GM23338 (cell line): Measurements from ENCODE around the gene DLG2. TPM values are rescaled to one million over a fixed set of nuclear protein-coding genes. Genes with fewer than 3 reads are reported as not detected.

Experiments
- ATAC-seq: fragments of 200-7000 bp; cut with Tn5 transposase; 3 replicates; pipeline ENCODE4 v1.9.1; 2020
- DNase-seq: peaks from one replicate; pipeline ENCODE4 v3.0.0-alpha.2; 2015; ENCODE audit warnings: low spot score
- H2AFZ ChIP-seq: fragments of 200-600 bp; sonication (generic); 2 replicates; pipeline ENCODE4 v1.8.0; 2016; ENCODE audit warnings: antibody characterized with exemption, mild to moderate bottlenecking, moderate library complexity
- H3F3A ChIP-seq: fragments of 200-600 bp; sonication (generic); replicated peaks from 2 replicates; pipeline ENCODE4 v1.8.0; 2017; ENCODE audit warnings: antibody characterized with exemption, mixed run types, low read depth
- H3K27ac ChIP-seq: fragments of 200-600 bp; sonication (generic); 2 replicates; pipeline ENCODE4 v1.6.1; 2016; ENCODE audit warnings: low read depth
- H3K27me3 ChIP-seq: fragments of 200-600 bp; sonication (generic); 2 replicates; pipeline ENCODE4 v1.8.0; 2016; ENCODE audit warnings: mild to moderate bottlenecking, mixed run types, moderate library complexity; ENCODE audit not compliant: insufficient read depth
- H3K36me3 ChIP-seq: fragments of 200-600 bp; sonication (generic); 2 replicates; pipeline ENCODE4 v1.8.0; 2016; ENCODE audit warnings: mild to moderate bottlenecking; ENCODE audit not compliant: insufficient read depth
- H3K4me1 ChIP-seq: fragments of 200-600 bp; sonication (generic); 2 replicates; pipeline ENCODE4 v1.8.0; 2016; ENCODE audit warnings: mild to moderate bottlenecking, moderate library complexity; ENCODE audit not compliant: insufficient read depth
- H3K4me2 ChIP-seq: fragments of 200-600 bp; sonication (generic); 2 replicates; pipeline ENCODE4 v1.7.1; 2017; ENCODE audit warnings: mixed run types
- H3K4me3 ChIP-seq: fragments of 200-600 bp; sonication (generic); 2 replicates; pipeline ENCODE4 v1.6.1; 2016; ENCODE audit warnings: mixed run types
- H3K79me2 ChIP-seq: fragments of 200-600 bp; sonication (generic); replicated peaks from 2 replicates; pipeline ENCODE4 v1.8.0; 2017; ENCODE audit warnings: mild to moderate bottlenecking; ENCODE audit not compliant: insufficient read depth
- H3K9me2 ChIP-seq: fragments of 200-600 bp; sonication (generic); 2 replicates; pipeline ENCODE4 v1.8.0; 2017; ENCODE audit not compliant: insufficient read depth
- H4K20me1 ChIP-seq: fragments of 200-600 bp; sonication (generic); replicated peaks from 2 replicates; pipeline ENCODE4 v1.8.0; 2017; ENCODE audit warnings: mild to moderate bottlenecking; ENCODE audit not compliant: insufficient read depth
- H3K27ac Mint-ChIP-seq: 2 replicates; pipeline ENCODE4 v1.8.0; 2020; ENCODE audit warnings: inconsistent platforms, mild to moderate bottlenecking, moderate library complexity, mixed read lengths
- H3K27me3 Mint-ChIP-seq: 3 replicates; pipeline ENCODE4 v1.8.0; 2022; ENCODE audit warnings: low read depth, mild to moderate bottlenecking, moderate library complexity, mixed read lengths, inconsistent platforms; ENCODE audit not compliant: insufficient read depth, poor library complexity
- H3K36me3 Mint-ChIP-seq: 3 replicates; pipeline ENCODE4 v1.8.0; 2021; ENCODE audit warnings: low read depth, mild to moderate bottlenecking, inconsistent platforms, moderate library complexity, mixed read lengths
- H3K4me1 Mint-ChIP-seq: 3 replicates; pipeline ENCODE4 v1.8.0; 2020; ENCODE audit warnings: mild to moderate bottlenecking, inconsistent platforms, mixed read lengths
- H3K4me3 Mint-ChIP-seq: 3 replicates; pipeline ENCODE4 v1.8.0; 2021; ENCODE audit warnings: moderate library complexity, mild to moderate bottlenecking, inconsistent platforms, mixed read lengths
- H3K9me3 Mint-ChIP-seq: 3 replicates; pipeline ENCODE4 v1.8.0; 2020; ENCODE audit warnings: moderate library complexity, mild to moderate bottlenecking, inconsistent platforms, mixed read lengths
- CREB1 ChIP-seq: fragments of 250-450 bp; sonication (Bioruptor Pico); IDR thresholded peaks from 2 replicates; pipeline ENCODE4 v1.5.0; 2020; ENCODE audit warnings: low read depth, mild to moderate bottlenecking, moderate library complexity
- EZH2 ChIP-seq: fragments of 200-600 bp; sonication (generic); IDR thresholded peaks from one replicate; pipeline ENCODE4 v1.8.0; 2017; ENCODE audit warnings: antibody characterized with exemption, mild to moderate bottlenecking, low read depth; ENCODE audit not compliant: unreplicated experiment
- POLR2AphosphoS5 ChIP-seq: IDR thresholded peaks from 2 replicates; pipeline ENCODE4 v1.6.1; 2016; ENCODE audit warnings: antibody characterized with exemption, low read depth
- STAT1 ChIP-seq: IDR thresholded peaks from one replicate; pipeline ENCODE4 v1.6.1; 2016; ENCODE audit warnings: antibody characterized with exemption; ENCODE audit not compliant: unreplicated experiment
- ZNF114 ChIP-seq: fragments of 250-450 bp; sonication (Bioruptor Pico); IDR thresholded peaks from 2 replicates; pipeline ENCODE4 v1.5.0; 2020; ENCODE audit warnings: mild to moderate bottlenecking, moderate library complexity
- polyA plus RNA-seq: library from polyadenylated mRNA; unstranded; fragments of >200 nt; fragmentation: Nextera tagmentation; extraction: Ambion mirVana; gene quantifications from 2 replicates; pipeline ENCODE4 v1.2.1, GENCODE V29; 2016
- total RNA-seq: library from RNA; depleted of rRNA; stranded (reverse); fragments of >200 nt; shearing (Covaris generic); gene quantifications from 2 replicates; pipeline ENCODE4 v1.2.3, GENCODE V29; 2014
- TF ChIP-seq, protein P1 (sequence below), 2 experiments: fragments of 200-600 bp in 1 of 2; sonication (generic) in 1 of 2; conservative IDR thresholded peaks; 2 replicates each; pipeline versions ENCODE4 v1.5.1 to v1.6.1; 2016 to 2017; ENCODE audit warnings: antibody characterized with exemption in 2 of 2, low read depth in 2 of 2, mild to moderate bottlenecking in 2 of 2, moderate library complexity in 1 of 2
- TF ChIP-seq, protein P2 (sequence below): fragments of 250-450 bp; sonication (Bioruptor Pico); IDR thresholded peaks from 2 replicates; pipeline ENCODE4 v1.5.0; 2020; ENCODE audit warnings: mild to moderate bottlenecking, moderate library complexity
- TF ChIP-seq, protein P3 (sequence below): IDR thresholded peaks from one replicate; pipeline ENCODE4 v1.6.1; 2018; ENCODE audit warnings: antibody characterized with exemption; ENCODE audit not compliant: unreplicated experiment
- TF ChIP-seq, protein P4 (sequence below): IDR thresholded peaks from 2 replicates; pipeline ENCODE4 v1.6.1; 2016; ENCODE audit warnings: antibody characterized with exemption

Gene DLG2
- total and polyA plus RNA-seq, 2 experiments from 2014 or later: 19.8 to 21.5 TPM

DNA sequence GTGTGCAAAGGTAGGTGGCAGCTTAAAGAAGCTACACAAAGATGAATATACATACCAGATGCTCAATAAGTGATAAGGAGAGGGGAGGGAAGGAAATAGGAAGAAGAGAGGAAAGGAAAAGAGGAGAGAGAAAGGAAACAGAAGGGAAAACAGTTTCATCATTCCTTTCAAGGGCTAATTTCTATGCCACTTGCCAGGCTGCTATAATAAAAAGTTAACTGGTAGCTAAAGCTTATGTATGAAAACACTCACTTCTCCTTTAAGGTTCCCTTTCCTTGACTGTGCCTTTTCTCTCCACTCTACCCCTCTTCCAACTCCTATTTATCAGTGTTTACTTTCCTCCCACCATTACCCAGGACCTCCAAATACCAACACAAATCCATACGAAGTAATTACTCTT is 347.9 kb downstream of the DLG2 start:
- Histone ChIP-seq H3K4me3 (no peak overlapping the region), H3F3A (no peaks in the 10 kb centered on the region), H3K27me3 (no peaks in the 10 kb centered on the region), H3K9me2 (0 out of 2 replicates have a peak, but pooled peaks cover 6% of the 10 kb centered on the region), H3K79me2 (no peaks in the 10 kb centered on the region), H3K4me1 (peaks cover 3% of the 10 kb centered on the region; the same call in 1 of the 2 replicates), H3K27ac (no peak overlapping the region), H3K4me2 (no peak overlapping the region), H2AFZ (no peak overlapping the region), H3K36me3 (no peaks in the 10 kb centered on the region), H4K20me1 (no peaks in the 10 kb centered on the region)
- Mint-ChIP-seq H3K4me1 (peaks cover 2% of the 10 kb centered on the region; the same call in 2 of the 3 replicates), H3K36me3 (no peaks in the 10 kb centered on the region), H3K27me3 (no peaks in the 10 kb centered on the region), H3K27ac (no peak overlapping the region), H3K4me3 (no peak overlapping the region), H3K9me3 (no peaks in the 10 kb centered on the region; the same call in 2 of the 3 replicates)
- TF ChIP-seq CREB1 (CRISPR knock-in tag): no peak
- TF ChIP-seq, protein P1, sequence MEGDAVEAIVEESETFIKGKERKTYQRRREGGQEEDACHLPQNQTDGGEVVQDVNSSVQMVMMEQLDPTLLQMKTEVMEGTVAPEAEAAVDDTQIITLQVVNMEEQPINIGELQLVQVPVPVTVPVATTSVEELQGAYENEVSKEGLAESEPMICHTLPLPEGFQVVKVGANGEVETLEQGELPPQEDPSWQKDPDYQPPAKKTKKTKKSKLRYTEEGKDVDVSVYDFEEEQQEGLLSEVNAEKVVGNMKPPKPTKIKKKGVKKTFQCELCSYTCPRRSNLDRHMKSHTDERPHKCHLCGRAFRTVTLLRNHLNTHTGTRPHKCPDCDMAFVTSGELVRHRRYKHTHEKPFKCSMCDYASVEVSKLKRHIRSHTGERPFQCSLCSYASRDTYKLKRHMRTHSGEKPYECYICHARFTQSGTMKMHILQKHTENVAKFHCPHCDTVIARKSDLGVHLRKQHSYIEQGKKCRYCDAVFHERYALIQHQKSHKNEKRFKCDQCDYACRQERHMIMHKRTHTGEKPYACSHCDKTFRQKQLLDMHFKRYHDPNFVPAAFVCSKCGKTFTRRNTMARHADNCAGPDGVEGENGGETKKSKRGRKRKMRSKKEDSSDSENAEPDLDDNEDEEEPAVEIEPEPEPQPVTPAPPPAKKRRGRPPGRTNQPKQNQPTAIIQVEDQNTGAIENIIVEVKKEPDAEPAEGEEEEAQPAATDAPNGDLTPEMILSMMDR (conservative IDR thresholded peaks at IDR 0.05; ENCODE audit: low read depth in 2 of 2): no peak
- ATAC-seq: no peak
- no peak for DNase-seq

DNA sequence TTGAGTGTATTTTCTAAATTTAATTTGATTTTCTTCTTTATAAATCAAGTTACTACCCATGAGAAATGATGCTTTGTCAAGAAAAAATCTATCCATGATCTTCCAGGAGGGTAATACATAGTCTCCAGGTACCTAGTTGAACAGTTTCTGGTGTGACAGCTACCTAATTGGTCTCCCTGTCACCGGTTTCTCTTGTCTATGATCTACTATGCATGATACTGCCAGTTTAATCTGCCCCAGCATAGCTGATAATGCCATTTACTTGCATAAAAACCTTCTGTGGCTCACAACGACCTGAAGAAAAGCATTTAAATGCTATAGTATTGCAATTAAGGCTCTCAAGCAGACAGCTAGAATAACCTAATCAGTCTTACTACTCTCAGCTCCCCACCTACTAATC is 349.5 kb downstream of the DLG2 start:
- ATAC-seq: no peak
- no peaks in the 10 kb centered on the region for H3K36me3 ChIP-seq
- H3K4me1 Mint-ChIP-seq: peaks cover 2% of the 10 kb centered on the region; the same call in 2 of the 3 replicates
- TF ChIP-seq CREB1 (CRISPR knock-in tag) (no peak), ZNF114 (no peak), EZH2 (no peak), POLR2AphosphoS5 (no peak), STAT1 (no peak)
- TF ChIP-seq, protein P2, sequence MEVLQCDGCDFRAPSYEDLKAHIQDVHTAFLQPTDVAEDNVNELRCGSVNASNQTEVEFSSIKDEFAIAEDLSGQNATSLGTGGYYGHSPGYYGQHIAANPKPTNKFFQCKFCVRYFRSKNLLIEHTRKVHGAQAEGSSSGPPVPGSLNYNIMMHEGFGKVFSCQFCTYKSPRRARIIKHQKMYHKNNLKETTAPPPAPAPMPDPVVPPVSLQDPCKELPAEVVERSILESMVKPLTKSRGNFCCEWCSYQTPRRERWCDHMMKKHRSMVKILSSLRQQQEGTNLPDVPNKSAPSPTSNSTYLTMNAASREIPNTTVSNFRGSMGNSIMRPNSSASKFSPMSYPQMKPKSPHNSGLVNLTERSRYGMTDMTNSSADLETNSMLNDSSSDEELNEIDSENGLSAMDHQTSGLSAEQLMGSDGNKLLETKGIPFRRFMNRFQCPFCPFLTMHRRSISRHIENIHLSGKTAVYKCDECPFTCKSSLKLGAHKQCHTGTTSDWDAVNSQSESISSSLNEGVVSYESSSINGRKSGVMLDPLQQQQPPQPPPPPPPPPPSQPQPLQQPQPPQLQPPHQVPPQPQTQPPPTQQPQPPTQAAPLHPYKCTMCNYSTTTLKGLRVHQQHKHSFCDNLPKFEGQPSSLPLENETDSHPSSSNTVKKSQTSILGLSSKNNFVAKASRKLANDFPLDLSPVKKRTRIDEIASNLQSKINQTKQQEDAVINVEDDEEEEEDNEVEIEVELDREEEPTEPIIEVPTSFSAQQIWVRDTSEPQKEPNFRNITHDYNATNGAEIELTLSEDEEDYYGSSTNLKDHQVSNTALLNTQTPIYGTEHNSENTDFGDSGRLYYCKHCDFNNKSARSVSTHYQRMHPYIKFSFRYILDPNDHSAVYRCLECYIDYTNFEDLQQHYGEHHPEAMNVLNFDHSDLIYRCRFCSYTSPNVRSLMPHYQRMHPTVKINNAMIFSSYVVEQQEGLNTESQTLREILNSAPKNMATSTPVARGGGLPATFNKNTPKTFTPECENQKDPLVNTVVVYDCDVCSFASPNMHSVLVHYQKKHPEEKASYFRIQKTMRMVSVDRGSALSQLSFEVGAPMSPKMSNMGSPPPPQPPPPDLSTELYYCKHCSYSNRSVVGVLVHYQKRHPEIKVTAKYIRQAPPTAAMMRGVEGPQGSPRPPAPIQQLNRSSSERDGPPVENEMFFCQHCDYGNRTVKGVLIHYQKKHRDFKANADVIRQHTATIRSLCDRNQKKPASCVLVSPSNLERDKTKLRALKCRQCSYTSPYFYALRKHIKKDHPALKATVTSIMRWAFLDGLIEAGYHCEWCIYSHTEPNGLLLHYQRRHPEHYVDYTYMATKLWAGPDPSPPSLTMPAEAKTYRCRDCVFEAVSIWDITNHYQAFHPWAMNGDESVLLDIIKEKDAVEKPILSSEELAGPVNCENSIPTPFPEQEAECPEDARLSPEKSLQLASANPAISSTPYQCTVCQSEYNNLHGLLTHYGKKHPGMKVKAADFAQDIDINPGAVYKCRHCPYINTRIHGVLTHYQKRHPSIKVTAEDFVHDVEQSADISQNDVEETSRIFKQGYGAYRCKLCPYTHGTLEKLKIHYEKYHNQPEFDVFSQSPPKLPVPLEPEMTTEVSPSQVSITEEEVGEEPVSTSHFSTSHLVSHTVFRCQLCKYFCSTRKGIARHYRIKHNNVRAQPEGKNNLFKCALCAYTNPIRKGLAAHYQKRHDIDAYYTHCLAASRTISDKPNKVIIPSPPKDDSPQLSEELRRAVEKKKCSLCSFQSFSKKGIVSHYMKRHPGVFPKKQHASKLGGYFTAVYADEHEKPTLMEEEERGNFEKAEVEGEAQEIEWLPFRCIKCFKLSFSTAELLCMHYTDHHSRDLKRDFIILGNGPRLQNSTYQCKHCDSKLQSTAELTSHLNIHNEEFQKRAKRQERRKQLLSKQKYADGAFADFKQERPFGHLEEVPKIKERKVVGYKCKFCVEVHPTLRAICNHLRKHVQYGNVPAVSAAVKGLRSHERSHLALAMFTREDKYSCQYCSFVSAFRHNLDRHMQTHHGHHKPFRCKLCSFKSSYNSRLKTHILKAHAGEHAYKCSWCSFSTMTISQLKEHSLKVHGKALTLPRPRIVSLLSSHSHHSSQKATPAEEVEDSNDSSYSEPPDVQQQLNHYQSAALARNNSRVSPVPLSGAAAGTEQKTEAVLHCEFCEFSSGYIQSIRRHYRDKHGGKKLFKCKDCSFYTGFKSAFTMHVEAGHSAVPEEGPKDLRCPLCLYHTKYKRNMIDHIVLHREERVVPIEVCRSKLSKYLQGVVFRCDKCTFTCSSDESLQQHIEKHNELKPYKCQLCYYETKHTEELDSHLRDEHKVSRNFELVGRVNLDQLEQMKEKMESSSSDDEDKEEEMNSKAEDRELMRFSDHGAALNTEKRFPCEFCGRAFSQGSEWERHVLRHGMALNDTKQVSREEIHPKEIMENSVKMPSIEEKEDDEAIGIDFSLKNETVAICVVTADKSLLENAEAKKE (CRISPR knock-in tag): no peak
- TF ChIP-seq, protein P3, sequence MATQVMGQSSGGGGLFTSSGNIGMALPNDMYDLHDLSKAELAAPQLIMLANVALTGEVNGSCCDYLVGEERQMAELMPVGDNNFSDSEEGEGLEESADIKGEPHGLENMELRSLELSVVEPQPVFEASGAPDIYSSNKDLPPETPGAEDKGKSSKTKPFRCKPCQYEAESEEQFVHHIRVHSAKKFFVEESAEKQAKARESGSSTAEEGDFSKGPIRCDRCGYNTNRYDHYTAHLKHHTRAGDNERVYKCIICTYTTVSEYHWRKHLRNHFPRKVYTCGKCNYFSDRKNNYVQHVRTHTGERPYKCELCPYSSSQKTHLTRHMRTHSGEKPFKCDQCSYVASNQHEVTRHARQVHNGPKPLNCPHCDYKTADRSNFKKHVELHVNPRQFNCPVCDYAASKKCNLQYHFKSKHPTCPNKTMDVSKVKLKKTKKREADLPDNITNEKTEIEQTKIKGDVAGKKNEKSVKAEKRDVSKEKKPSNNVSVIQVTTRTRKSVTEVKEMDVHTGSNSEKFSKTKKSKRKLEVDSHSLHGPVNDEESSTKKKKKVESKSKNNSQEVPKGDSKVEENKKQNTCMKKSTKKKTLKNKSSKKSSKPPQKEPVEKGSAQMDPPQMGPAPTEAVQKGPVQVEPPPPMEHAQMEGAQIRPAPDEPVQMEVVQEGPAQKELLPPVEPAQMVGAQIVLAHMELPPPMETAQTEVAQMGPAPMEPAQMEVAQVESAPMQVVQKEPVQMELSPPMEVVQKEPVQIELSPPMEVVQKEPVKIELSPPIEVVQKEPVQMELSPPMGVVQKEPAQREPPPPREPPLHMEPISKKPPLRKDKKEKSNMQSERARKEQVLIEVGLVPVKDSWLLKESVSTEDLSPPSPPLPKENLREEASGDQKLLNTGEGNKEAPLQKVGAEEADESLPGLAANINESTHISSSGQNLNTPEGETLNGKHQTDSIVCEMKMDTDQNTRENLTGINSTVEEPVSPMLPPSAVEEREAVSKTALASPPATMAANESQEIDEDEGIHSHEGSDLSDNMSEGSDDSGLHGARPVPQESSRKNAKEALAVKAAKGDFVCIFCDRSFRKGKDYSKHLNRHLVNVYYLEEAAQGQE: no peak
- TF ChIP-seq, protein P4, sequence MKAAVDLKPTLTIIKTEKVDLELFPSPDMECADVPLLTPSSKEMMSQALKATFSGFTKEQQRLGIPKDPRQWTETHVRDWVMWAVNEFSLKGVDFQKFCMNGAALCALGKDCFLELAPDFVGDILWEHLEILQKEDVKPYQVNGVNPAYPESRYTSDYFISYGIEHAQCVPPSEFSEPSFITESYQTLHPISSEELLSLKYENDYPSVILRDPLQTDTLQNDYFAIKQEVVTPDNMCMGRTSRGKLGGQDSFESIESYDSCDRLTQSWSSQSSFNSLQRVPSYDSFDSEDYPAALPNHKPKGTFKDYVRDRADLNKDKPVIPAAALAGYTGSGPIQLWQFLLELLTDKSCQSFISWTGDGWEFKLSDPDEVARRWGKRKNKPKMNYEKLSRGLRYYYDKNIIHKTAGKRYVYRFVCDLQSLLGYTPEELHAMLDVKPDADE: no peak

More for the DNA sequence above, 349.5 kb downstream of the DLG2 start:
- no peak overlapping the region for H2AFZ ChIP-seq
- Mint-ChIP-seq H3K4me3 (no peak overlapping the region), H3K9me3 (peaks cover 6% of the 10 kb centered on the region), H3K27ac (no peak overlapping the region), H3K36me3 (peaks cover under 1% of the 10 kb centered on the region; the same call in 2 of the 3 replicates), H3K27me3 (no peaks in the 10 kb centered on the region)
- no peaks in the 10 kb centered on the region for H3K79me2 ChIP-seq
- H3K4me1 ChIP-seq: peaks cover 3% of the 10 kb centered on the region; the same call in 1 of the 2 replicates
- H4K20me1 ChIP-seq: no peaks in the 10 kb centered on the region
- H3K27ac ChIP-seq: no peak overlapping the region
- no peaks in the 10 kb centered on the region for H3F3A ChIP-seq
- H3K27me3 ChIP-seq: no peaks in the 10 kb centered on the region
- 0 out of 2 replicates have a peak, but pooled peaks cover 6% of the 10 kb centered on the region for H3K9me2 ChIP-seq
- DNase-seq: no peak
- no peak overlapping the region for H3K4me2 ChIP-seq
- no peak overlapping the region for H3K4me3 ChIP-seq
